NT2/D1 (cell line): ENCODE results near the gene IL22RA2.

Experiments used
- YY1 ChIP-seq: IDR thresholded peaks from 2 replicates; pipeline ENCODE4 v1.6.1; 2011; ENCODE audit not compliant: insufficient read length, insufficient read depth
- ZNF274 ChIP-seq: IDR thresholded peaks from 2 replicates; pipeline ENCODE4 v1.6.1; 2011; ENCODE audit warnings: mild to moderate bottlenecking, low read depth, low read length

GRCh38 chr6:137203256-137203655, 29.8 kb upstream of the IL22RA2 start:
- TF ChIP-seq ZNF274, result no peak
- TF ChIP-seq YY1, result no peak
